ENCODE results near the gene NEXN. TPM values are rescaled to one million over a fixed set of nuclear protein-coding genes. Genes with fewer than 3 reads are reported as not detected.

Gene NEXN
- total and polyA plus RNA-seq, 8 donors = 2.1 to 7.5 (median 3.1) TPM

DNA sequence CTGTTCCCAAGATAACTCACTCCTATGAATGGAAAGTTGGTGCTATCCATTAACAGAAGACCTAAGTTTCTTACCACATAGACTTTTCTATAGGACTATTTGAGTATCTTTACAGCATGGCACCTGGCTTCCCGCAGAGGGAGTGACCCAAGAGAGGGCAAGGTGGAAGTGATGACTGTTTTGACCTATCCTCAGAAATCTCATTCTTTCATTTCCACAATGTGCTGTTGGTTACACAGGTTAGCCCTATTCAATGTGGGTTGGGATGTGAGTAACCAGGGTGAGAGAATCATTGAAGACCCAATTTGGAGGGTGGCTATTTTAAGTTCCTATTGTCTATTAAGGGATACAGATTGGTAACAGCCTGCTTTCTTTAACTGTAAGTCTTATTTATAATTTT is 38.3 kb upstream of the NEXN start:
- no peaks in the 10 kb centered on the region for H3K9me3 ChIP-seq
- H3K4me3 ChIP-seq = no peak overlapping the region
- ATAC-seq (no peak), FAIRE-seq (no peak), DNase-seq (no peak)
- H3K27ac ChIP-seq = no peak overlapping the region
- TF ChIP-seq, protein P1, sequence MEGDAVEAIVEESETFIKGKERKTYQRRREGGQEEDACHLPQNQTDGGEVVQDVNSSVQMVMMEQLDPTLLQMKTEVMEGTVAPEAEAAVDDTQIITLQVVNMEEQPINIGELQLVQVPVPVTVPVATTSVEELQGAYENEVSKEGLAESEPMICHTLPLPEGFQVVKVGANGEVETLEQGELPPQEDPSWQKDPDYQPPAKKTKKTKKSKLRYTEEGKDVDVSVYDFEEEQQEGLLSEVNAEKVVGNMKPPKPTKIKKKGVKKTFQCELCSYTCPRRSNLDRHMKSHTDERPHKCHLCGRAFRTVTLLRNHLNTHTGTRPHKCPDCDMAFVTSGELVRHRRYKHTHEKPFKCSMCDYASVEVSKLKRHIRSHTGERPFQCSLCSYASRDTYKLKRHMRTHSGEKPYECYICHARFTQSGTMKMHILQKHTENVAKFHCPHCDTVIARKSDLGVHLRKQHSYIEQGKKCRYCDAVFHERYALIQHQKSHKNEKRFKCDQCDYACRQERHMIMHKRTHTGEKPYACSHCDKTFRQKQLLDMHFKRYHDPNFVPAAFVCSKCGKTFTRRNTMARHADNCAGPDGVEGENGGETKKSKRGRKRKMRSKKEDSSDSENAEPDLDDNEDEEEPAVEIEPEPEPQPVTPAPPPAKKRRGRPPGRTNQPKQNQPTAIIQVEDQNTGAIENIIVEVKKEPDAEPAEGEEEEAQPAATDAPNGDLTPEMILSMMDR (IDR thresholded peaks at IDR 0.05) = no peak
- no peaks in the 10 kb centered on the region for H3K27me3 ChIP-seq
- intact Hi-C loops (cut with DNase I) = no loop called here
- WGBS, 2 donors = 97 to 100% methylated on average over 1 of the region's 1 CpG
- no peaks in the 10 kb centered on the region for H3K4me1 ChIP-seq
- no peaks in the 10 kb centered on the region for H3K36me3 ChIP-seq

GRCh38 chr1:77857552-77857951 is 30.9 kb upstream of the NEXN start:
- no peak overlapping the region for H3K4me3 ChIP-seq
- DNase-seq (no peak), FAIRE-seq (no peak), ATAC-seq (no peak)
- H3K4me1 ChIP-seq = peaks cover 0 to 9% (median 4%) of the 10 kb centered on the region in 3 donors
- TF ChIP-seq, protein P1 (IDR thresholded peaks at IDR 0.05) = no peak
- 85 to 88% methylated on average over 4 of the region's 4 CpGs for whole genome bisulfite sequencing, 2 donors
- no peaks in the 10 kb centered on the region for H3K36me3 ChIP-seq
- no peaks in the 10 kb centered on the region for H3K27me3 ChIP-seq
- H3K27ac ChIP-seq = no peak overlapping the region
- intact Hi-C loops (cut with DNase I) = no loop called here
- H3K9me3 ChIP-seq = no peaks in the 10 kb centered on the region

DNA sequence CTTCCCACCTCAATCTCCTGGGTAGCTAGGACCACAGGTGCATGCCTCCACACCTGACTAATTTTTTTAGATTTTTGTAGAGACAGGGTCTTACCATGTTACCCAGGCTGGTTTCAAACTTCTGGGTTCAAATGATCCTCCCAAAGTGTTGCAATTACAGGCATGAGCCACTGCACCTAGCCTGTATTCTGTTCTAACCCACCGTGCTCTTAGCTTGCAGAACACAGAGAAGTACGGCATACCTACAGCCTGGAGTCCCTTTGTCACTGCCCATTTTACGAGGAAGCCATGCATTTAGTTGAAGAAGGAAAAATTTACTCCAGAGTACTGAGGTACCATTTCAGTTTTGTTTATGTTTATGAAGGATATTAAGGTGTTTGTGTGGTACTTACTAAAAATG is 29.7 kb upstream of the NEXN start:
- H3K4me1 ChIP-seq = peaks cover 0 to 9% (median 4%) of the 10 kb centered on the region in 3 donors
- FAIRE-seq (no peak), DNase-seq (no peak), ATAC-seq (no peak)
- TF ChIP-seq, protein P1 (IDR thresholded peaks at IDR 0.05) = no peak
- no peaks in the 10 kb centered on the region for H3K36me3 ChIP-seq
- intact Hi-C loops (cut with DNase I) = no loop called here
- no peak overlapping the region for H3K4me3 ChIP-seq
- no peak overlapping the region for H3K27ac ChIP-seq
- H3K9me3 ChIP-seq = no peaks in the 10 kb centered on the region
- H3K27me3 ChIP-seq = no peaks in the 10 kb centered on the region
- 94 to 96% methylated on average over 3 of the region's 3 CpGs for WGBS, 2 donors

DNA sequence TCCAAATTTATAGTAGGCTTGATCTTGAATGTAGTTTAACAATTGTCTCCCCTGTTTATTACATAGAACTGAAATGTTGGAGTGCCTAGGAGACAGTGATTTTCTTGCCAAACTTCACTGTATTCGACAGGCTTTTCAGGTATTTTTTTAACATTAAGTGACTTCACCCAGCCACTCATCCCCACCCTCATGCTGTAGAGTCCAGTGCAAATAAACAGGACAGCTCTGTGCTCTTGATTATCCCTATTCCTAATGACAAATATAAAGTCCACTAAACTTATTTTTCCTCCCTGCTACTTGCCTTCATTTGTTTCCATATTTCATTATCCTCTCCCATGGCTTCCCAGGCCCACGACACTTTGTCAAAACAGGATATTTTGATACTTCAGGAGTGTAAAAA is 29.2 kb upstream of the NEXN start:
- 69 to 75% methylated on average over 2 of the region's 2 CpGs for WGBS, 2 donors
- H3K36me3 ChIP-seq = no peaks in the 10 kb centered on the region

DNA sequence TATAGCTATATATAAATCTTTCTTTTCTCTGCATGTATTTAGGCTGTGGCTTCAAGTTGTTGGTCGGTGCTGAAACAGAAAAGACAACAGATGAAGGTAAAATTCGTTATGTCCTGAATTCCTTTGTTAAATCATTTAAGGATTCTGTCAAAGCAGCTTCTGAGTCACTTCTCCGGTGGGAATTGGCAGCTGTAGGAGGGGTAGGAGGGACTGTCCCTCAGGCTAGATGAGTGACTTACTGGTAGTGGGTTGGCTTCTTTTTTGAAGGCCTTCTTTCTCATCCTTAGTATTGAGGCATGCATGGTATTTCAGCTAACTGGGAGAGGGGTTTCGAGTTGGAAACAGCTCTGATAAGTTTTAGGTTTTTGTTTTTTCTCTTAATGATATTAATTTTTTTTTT is 22.1 kb upstream of the NEXN start:
- no peak overlapping the region for H3K4me3 ChIP-seq
- TF ChIP-seq, protein P1 (IDR thresholded peaks at IDR 0.05) = no peak
- no peaks in the 10 kb centered on the region for H3K9me3 ChIP-seq
- H3K36me3 ChIP-seq = peaks cover 0 to 10% (median 4%) of the 10 kb centered on the region in 3 donors
- WGBS, 2 donors = 81 to 82% methylated on average over 4 of the region's 4 CpGs
- no peak for DNase-seq
- no peak for FAIRE-seq
- ATAC-seq = no peak
- no peak overlapping the region for H3K27ac ChIP-seq
- intact Hi-C loops (cut with DNase I) = no loop called here
- no peaks in the 10 kb centered on the region for H3K4me1 ChIP-seq
- H3K27me3 ChIP-seq = no peaks in the 10 kb centered on the region

More for the DNA sequence above, 29.2 kb upstream of the NEXN start:
- FAIRE-seq (no peak), ATAC-seq (no peak), DNase-seq (no peak)
- Histone ChIP-seq H3K4me3 (no peak overlapping the region), H3K27me3 (no peaks in the 10 kb centered on the region), H3K27ac (no peak overlapping the region), H3K4me1 (peaks cover 0 to 9% (median 4%) of the 10 kb centered on the region in 3 donors), H3K9me3 (no peaks in the 10 kb centered on the region)
- intact Hi-C loops (cut with DNase I) = no loop called here
- TF ChIP-seq, protein P1 (IDR thresholded peaks at IDR 0.05) = no peak

Data from pancreas (tissue), 10 donors.